ENCODE results near the gene AMIGO1.

AMIGO1 gene

DNA sequence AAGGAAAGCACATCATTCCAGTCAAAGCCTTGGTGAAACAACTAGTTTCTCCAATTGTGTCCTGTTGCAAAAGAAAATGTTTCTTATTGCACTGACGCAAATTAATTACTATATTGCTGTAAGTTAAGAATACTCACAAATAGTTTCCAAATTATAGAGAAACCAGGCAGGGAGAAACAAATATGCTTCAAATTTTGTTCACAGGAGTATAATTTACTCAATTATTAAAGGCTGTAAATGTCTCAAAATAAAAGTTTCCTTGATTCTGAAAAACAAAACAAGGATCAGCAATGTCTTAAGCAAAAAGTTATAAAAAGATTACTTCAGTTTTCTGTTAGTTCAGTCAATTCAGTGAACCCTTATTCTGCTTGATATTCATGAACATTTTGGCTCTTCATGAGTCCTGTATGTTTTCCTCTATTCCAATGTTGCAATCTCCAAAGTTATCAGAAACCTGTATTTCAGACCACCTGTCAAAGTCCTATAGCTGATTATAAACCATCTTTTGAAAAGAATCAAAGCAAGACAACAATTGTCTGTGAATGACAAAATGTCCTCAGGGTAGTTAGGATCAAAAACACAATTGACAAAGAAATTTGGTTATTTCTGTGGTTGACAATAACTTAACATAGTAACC is 54.9 kb downstream of the AMIGO1 start:
- no peak for DNase-seq (ENCODE audit: low read depth in 2 of 2)

Measured in stimulated activated CD8-positive, alpha-beta memory T cell treated with anti-CD3 and anti-CD28 coated beads, Interleukin-15, amount 100 ng/mL, for 48 hours (primary cell).